ENCODE results near the gene TAF10.

TAF10 gene

DNA sequence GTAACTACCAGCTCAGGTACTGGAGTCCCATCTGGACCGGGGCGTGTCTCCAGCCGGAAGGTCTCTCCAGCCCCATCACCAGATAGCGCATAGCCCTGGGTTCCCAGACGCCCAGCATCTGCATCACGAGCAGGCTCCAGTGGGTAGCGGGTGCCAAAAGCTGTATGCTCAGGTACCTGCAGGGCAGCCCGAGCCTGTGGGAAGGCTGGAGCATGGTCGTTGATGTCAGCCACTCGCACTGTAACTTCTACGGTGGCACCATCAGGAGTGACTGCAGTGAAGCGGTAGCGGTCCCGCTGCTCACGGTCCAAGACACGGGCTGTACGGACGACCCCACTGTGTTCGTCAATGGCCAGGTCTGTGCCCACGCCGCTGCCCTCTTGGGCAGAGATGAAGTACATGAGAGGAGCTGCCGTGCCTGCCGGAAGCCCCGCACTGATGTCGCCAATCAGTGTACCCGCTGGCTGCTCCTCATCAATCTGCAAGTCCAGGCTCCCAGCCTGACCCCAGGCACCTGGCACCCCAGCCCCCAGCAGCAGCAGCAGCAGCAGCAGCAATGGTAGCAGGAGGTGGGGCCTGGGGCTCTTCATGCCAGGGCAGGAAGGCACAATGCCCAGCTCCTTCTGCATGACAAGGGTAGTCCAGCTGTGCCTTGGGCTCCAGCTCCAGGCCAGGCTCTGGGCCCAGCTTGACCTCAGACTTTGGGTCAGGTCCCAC is 29.1 kb upstream of the TAF10 start:
- peak in 40 of 58 donors; percentile 10 to 76 (median 50) for DNase-seq

DNA sequence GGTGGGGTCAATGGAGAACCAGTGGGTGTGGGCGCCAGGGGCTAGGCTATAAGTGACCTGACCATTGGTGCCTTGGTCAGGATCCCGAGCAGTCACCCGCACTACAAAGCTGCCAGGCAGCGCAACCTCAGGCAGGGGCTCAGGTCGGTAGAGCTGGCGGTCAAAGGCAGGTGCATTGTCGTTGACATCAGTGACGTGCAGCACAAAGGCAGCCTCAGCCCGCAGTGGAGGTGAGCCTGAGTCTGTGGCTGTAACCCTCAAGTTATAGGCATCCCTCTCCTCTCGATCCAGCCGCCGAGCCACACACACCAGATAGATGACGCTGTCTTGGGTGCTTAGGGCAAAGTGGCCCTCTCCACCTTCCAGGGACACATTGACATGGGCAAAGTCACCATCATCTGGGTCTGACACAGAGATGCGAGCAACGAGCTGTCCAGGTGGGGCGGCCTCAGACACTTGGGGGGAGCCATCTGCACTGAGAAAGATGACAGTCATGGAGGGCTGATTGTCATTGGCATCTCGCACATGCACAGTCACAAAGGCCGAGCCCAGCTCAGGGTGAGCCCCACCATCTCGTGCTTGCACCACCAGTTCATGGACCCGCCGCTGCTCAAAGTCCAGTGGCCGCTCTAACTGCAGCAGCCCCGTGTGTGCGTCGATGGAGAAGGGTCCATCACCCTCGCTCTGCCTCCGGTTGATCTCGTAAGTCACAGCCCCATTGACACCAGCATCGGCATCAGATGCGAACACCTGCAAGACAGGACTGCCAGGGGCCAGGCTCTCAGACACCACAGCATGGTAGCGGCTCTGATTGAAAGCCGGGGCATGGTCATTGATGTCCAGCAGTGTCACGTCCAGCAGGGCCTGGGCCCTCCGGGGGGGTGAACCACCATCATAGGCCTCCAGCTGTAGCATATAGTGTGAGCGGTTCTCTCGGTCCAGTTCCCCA is 28.3 kb upstream of the TAF10 start:
- DNase-seq = no peak

DNA sequence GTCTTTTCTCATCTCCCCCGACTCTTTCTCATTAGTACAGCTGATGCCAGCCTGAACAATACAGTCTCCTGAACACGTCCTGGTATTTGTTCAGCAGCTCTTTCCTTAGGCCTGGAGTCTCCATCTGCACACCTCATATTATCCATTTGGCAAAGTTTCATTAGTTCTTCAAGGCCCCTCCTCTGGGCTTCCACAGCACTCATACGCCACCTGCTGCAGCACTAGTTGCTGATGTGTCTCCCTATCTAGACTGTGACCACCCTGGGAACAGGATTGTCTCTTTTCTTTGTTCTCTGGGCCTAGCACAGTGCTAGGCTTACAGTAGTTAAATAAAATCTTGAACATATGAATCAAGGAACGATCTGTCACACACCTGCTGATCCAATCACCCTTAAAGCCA is 26.4 kb upstream of the TAF10 start:
- no peak for DNase-seq

DNA sequence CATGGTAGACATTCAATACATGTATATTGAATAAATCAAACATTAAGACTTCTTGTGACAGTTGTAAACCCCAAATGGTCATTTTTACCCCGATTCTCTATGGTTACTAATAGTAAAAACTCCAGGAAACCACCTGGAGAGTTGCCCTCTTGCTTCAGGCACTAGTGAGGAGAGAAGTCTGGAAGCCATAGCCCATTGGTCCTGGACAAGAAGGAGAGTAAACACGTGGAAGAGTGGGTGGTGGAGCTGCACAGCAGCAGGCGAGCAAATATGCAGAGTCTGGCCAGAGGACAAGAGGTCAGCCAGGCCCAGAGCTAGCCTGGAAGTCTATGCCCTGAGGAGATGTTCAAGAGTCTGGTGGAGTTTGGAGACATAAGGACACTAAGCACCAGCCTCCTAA is 25.9 kb upstream of the TAF10 start:
- peak in 1 of 58 donors; percentile 10 for DNase-seq

DNA sequence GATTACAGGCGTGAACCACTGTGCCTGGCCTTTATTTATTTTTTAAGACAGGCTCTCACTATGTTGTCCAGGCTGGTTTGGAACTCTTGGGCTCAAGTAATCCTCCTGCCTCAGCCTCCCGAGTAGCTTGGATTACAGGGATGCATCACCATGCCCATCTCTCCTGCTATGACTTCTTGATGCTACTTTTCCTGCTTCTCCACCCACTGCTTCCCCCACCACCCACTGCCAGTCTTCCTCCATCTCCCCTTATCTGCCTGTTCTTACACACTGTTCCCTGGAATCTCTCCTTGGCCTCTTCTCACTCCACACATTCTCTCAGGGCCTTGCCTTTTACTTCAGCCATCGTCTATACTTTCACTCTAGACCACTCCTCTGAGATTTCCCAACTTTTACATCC is 24.5 kb upstream of the TAF10 start:
- DNase-seq = no peak

DNA sequence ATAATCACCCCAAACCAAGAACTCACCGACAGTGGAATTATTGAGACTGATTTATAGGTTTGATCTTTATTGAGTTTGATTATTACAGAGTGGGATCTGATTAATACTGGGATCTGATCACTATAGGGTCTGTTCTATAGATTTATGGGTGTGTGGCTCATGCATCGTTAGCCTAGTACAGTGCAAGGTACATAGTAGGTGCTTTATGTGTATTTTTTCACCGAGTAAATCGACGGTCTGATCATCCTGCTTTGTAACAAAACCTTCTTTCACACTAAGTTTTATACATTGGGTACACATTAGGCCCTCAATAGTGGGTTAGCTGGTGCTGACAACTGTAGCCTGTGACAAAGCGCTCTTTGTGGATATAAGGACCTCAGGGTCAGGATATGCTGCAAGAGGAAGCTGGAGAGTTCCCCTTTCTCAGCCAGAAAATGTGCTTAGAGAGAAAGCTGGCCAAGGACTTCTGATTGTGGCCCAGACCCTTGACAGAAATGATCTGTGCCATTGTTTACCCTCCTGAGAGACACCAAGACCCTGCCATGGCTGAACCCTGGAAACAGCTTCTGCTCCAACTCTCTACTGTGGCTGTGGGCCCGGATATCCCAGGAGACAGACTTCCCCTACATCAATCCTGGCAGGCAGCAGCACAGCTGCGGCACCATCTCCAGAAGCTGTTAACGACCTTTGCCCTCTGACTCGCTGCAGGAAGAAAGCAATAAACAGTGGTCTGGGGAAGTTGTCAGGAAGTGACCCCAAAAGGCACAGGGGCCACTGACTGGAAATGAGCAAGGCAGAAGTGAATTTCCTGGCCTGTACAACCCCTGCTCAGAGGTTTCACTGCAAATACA is 23.3 kb upstream of the TAF10 start:
- peak in 42 of 58 donors; percentile 19 to 90 (median 47) for DNase-seq

DNA sequence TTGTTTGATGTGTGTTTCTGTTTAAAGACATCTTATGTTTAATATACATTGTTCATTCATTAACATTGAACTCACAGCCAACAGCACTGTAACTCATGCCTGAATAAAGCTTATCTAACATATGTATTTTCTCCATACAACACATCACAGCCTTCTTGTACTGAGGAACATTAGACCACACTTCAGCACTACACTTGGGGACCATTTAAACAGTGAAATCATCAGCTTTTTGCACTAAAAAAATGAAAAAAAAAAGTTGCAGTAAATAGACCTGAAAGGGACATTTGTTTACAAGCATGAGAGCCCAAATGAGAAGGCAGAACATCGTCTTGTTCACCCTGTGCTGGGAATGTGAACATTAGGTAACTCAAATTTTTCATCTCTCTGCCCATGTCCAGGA is 22.5 kb upstream of the TAF10 start:
- DNase-seq = no peak

DNA sequence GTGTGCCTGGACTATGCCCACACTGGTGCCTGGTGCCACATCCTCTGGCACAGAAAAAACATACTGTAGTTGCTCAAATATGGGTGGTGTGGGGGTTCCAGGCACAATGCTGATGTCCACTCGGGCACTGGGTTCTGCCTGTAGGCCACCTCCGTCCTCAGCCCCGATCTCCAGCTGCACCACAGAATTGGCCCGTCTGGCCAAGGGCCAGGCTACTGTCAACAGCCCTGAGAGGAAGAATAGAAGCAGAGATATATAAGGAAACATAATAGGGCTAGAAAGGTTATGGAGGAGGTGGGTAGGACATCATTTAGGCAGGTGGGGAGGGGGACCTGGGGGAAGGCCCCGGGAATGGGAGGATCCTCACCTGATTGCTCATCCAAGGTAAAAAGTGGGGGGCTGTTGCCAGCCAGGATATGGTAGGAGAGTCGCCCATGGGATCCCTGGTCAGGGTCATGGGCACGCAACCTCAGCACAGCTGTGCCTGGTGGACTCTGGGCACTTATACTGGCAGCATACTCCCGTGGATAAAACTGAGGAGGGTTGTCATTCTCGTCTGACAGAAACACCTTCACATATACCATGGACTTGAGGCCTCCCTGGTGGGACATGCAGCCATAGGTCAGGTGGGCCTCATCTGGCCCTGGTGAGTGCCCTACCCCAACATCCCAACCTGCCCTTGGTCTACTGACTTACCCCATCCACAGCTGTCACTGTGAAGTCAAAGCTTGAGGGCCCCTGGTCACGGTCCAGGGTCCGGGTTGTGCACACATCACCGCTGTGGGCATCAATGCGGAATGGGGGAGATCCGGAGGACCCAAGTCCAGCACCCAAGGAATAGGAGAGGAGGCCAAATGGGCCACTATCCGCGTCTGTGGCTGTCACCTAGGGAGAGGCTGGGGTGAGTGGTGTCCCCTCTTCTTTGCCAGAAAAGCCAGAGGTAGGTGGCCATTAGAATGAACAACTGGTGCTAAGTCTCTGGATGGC is 21.7 kb upstream of the TAF10 start:
- no peak for DNase-seq

DNA sequence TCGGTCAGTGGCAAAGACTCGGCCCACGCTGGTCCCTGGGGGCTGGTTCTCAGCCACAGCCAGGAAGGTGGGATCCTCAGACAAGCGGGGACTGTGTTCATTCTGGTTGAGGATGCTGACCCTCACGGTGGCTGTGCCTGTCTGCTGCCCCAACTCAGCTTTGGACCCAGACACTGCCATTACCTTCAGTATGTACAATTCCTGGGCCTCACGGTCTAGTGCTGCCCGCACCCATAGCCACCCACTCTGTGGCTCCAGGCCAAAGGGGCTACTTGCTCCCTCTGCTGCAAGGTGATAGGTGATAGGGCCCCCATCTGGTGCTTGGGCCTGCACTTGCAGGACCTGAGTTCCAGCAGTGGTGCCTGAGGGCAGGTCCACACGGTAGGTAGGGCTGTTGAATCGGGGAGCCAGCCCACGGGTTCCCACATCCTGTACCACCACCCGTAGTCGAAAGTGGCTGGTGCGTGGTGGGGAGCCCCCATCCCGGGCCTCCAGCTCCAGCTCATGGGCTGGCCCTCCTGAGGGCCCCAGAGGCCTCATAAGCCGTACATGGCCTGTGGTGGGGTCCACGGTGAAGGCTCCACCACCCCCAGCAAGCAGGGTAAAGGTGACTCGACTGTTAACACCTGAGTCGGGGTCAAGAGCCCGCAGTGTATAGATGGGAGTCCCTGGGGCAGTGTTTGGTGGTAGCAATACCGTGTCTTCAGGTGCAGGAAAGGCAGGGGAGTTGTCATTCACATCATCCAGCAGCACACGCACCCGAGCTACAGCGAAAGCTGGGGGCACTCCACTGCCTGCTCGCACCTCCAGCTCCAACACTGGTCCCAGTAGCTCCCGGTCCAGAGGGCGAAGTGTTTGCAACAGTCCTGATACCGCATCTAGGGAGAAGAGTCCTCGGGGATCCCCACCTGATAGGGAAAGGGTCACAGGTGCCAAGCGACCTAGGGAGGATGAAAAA is 20.4 kb upstream of the TAF10 start:
- DNase-seq = no peak

DNA sequence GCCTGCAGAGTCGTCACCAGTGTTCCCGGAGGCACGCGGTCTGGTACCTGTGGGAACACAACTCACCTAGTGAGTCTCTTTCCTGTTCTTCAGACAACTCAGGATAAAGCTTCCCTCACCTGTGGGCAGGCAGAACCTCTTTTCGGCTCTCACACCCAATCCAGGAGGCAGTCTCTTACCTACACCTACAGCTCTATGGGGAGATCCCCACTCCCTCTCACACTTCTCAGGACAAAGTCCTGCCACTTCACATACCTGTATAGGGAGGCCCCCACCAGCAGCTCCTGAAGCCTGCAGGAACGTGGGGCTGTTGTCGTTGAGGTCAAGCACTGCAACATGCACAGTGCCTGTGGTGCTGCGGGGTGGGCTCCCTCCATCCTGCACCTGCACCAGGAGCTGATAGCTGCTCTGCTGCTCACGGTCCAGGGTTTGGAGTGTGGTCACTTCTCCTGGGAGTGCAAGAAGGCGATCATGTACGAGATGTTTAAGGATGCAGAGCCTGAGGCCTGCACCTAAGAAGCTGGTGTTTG is 19.4 kb upstream of the TAF10 start:
- DNase-seq = no peak

DNA sequence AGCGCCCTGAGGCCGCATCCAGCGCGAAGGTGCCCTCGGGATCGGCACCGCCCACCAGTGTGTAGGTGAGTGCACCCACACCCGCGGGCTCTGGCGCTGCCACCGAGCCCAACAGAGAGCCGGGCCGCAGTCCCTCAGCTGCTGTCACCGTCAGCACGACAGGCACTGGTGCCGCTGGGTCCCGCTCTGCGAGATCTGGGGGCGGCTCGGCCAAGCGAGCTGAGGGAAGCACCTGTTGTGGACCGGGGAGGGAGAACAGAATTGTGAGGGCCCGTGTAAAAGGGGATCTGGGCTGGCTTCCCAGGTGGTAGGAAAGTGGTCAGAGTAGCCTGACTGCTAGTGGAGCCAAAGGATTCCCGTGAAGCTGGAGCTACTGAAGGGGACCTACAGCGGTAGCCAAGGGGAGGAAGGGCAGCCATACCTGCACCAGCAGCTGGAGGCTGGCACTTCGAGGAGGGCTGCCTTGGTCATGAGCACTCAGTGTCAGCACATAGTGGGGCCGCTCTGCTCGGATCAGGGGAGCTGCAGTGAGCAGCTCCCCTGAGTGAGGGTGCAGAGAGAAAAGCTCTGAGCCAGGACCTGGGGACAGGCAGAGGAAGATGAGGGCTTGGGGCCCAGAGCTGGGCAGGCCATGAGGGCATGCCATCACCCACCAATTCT is 18.7 kb upstream of the TAF10 start:
- no peak for DNase-seq

DNA sequence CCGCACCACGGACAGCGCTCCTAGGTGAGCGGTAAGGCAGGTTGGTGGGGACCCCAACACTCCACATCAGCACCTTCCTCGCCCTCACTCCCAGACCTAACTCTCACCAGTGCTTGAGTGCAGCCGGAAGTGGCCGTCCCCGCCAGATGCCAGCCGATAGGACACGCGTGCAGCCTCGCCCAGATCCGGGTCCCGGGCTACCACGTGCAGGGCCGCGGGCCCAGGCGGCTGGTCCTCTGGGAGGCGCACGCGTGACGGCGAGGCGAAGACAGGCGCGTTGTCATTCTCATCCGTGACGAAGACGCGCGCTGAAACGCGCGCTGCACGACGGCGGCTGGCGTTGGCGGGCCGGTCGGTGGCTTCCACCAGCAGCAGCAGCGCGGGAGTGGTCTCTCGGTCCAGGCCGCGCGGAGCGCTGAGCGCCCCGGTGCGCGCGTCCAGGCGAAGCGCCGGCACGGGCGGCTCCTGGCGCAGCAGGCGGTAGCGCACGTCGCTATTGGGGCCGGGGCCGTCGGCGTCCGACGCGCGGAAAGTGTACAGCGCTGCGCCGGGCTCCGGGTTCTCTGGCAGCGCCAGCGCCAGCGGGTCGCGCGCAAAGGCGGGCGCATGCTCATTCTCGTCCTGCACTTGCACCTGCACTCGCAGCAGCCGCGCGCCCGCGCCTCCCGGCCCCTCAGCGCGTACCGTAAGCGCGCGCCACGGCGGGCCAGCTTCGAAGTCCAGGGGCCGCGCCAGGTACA is 18.0 kb upstream of the TAF10 start:
- no peak for DNase-seq

DNA sequence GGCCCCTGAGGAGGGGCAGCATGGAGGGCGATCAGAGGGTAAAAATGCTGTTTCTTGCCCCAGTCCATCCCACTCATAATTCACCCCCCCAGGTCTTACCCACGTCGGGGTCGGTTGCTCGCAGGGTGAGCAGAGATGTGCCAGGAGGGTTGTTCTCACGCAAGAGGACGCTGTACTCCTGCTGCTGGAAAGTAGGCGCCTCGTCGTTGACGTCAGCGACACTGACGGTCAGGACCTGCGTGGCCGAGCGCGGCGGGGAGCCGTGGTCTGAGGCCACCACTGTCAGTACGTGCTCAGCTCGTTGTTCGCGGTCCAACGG is 17.5 kb upstream of the TAF10 start:
- DNase-seq = no peak

DNA sequence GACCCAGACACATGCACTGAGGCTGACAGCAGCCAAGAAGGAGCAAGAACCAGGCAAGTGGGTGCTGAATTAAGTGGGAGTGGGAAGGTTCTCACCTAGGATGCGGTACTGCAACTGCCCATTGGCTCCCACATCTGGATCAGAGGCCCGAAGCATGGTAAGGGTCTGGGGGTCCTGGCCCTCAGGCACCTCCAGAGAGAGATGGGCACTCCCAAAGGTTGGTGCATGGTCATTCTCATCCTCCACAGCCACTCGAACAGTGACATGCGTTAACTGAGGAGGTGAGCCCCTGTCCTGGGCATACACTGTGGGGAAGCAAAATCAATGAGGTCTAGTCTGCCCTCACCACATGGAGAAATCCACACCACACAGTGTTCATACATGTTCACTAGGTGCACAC is 16.5 kb upstream of the TAF10 start:
- DNase-seq = no peak

DNA sequence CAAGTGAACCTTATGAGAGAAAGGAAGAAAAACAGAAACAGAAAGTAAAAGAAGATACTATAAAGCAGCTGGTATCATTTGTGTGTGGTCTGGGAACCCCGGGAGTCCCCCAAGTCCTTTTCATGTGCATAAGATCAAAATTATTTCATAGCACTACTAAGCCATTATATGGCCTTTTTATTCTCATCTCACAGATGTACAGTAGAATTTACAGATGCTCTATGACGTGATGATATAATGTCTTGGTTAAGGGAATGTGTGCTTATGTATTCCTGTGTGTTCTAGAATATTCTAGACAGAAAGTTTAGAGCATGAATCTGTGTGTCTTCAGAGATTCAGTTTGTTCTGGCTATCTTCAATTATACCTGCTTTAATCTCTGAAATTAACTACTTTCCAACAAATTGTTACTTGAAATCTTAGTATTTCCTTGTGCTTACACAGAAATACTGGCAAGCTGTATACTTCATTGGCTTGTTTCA is 15.8 kb upstream of the TAF10 start:
- DNase-seq = no peak

DNA sequence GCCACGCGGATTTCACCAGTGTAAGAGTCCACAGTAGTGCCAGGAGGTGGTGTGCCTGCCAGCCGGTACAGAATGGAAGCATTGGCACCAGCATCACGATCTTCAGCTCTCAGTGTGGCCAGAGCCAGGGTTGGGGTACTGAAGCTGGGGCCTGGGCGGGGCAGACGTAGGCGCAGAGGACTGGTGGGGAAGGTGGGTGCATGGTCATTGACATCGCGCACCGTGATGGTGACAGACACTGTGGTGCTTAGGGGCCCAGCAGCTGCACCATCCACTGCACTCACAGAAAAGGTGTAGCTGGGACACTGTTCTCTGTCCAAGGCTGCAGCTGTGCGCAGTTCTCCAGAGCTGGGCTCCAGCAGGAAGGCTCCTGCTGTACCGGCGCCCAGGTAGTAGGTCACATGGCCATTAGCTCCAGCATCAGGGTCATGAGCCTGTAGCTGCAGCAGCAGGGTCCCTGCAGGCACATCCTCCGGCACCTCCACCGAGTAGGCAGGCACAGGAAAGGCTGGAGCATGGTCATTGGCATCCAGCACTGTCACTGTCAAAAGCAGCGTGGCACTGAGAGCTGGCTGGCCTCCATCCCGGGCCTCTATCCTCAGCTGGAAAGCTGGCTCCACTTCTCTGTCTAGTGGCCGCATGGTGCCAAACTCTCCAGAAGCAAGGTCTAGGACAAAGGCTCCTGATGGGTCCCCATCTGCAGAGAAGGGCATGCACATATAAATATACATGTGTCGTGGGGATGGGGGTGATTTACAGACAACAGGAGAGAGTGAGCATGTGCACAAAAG is 15.2 kb upstream of the TAF10 start:
- DNase-seq = peak in 40 of 58 donors; percentile 5 to 66 (median 26)
